C4-2B (cell line): ENCODE measurements around the gene FBXL20.

Experiments
- H3K27ac ChIP-seq: fragments of 450-650 bp; 2 replicates; pipeline ENCODE4 v1.5.1; 2017
- ZFX ChIP-seq: fragments of 450-650 bp; IDR thresholded peaks from 2 replicates; pipeline ENCODE4 v1.6.1; 2017
- TF ChIP-seq, protein P1 (sequence below): fragments of 450-650 bp; conservative IDR thresholded peaks from 2 replicates; pipeline ENCODE4 v1.5.1; 2017; ENCODE audit warnings: mild to moderate bottlenecking

Gene FBXL20

DNA sequence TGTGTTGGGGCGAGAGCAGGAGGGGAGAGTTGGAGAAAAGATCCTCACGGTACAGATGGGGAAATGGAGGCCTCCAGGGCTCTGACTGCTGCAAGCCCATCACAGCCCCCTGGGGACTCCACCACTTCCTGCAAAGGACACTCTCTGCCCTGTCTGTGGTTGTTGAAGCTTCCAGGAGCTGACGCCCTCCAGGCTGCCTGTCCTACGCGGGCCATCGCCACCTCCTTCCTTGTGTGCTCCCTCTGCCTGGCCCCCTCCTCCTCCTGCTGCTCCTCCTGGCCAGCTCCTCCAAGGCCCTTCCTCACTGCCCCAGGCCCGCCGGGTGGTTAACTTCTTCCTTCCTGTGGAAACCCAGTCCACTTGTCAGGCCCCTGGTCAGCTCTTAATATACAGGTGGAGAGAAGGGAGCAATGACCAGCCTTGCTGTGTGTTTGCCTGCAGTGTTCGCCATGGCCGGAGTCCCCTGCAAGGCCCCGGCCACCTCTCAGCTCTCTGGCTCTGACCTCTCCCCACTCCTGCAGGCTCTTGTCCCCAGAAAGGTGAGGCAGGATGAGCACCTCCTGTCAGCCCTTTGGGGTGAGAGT is 157.3 kb downstream of the FBXL20 start:
- no peak for TF ChIP-seq ZFX
- TF ChIP-seq, protein P1, sequence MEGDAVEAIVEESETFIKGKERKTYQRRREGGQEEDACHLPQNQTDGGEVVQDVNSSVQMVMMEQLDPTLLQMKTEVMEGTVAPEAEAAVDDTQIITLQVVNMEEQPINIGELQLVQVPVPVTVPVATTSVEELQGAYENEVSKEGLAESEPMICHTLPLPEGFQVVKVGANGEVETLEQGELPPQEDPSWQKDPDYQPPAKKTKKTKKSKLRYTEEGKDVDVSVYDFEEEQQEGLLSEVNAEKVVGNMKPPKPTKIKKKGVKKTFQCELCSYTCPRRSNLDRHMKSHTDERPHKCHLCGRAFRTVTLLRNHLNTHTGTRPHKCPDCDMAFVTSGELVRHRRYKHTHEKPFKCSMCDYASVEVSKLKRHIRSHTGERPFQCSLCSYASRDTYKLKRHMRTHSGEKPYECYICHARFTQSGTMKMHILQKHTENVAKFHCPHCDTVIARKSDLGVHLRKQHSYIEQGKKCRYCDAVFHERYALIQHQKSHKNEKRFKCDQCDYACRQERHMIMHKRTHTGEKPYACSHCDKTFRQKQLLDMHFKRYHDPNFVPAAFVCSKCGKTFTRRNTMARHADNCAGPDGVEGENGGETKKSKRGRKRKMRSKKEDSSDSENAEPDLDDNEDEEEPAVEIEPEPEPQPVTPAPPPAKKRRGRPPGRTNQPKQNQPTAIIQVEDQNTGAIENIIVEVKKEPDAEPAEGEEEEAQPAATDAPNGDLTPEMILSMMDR, result no peak
- H3K27ac ChIP-seq, result no peak overlapping the region

DNA sequence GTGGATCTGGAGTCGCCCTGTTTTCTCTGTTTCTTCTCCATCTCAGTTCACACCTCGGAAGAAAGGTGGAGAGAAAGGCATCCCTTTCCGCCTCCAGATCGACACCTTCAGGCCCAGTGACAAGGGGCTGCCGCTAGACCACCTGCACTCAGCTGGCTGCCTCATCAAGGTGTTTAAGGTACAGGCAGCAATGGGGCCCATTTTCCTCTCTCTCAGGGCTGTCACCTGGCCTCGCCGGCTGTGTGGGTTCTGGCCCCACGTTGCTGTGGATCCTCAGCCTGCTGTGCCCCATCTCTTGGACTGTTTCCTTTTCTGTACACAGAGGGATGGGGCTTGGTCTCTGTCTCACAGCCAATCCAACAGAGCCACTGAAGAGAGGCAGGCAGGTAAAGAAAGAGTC is 158.3 kb downstream of the FBXL20 start:
- H3K27ac ChIP-seq, result no peak overlapping the region
- TF ChIP-seq, protein P1, result no peak
- no peak for TF ChIP-seq ZFX

DNA sequence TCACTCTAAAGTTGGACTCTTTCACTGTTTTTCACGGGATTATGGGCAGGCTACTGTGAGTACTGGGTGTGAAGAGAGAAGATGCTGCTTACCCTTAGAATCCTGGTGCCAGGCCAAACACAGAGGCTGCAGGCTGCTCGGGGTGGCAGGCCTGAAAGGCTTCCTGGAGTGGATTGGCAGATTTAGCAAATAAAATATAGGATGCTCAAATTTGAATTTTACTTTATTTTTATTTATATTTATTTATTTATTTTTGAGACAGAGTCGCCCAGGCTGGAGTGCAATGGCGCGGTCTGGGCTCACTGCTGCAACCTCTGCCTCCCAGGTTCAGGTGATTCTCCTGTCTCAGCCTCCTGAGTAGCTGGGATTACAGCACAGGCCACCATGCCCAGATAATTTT is 160.8 kb downstream of the FBXL20 start:
- TF ChIP-seq ZFX, result no peak
- TF ChIP-seq, protein P1, result no peak
- no peak overlapping the region for H3K27ac ChIP-seq

DNA sequence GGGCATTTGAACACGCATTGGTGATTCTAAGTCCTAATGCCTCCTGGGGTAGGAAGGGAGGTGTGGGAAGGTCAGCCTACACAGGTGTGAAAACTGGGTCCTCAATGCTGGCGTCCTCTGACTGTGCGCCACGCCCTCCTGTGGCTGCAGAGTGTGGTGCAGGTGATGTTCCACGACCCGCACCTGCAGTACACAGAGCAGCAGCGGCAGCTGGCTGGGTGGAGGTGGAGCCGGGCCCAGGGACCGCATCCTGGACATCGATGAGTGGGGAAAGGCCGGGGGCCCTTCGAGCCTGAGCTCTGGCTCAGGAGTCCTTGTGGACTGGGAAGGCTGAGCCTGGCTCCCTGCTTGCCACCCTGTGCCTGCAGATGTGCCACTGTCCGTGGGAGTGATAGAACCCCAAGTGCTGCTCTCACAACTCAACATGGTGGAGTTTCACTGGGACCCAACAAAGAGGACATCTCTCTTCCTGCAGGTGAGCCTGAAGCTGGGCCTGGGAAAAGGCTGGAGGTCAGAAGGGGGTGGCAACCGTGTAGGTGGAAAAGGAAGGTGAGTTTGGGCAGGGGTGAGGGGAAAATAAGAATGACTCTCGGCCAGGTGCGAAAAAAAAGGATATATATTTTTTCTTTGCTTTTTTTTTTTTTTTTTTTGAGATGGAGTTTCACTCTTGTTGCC is 161.6 kb downstream of the FBXL20 start:
- TF ChIP-seq ZFX, result no peak
- TF ChIP-seq, protein P1, result peak; percentile 78
- H3K27ac ChIP-seq, result no peak overlapping the region

DNA sequence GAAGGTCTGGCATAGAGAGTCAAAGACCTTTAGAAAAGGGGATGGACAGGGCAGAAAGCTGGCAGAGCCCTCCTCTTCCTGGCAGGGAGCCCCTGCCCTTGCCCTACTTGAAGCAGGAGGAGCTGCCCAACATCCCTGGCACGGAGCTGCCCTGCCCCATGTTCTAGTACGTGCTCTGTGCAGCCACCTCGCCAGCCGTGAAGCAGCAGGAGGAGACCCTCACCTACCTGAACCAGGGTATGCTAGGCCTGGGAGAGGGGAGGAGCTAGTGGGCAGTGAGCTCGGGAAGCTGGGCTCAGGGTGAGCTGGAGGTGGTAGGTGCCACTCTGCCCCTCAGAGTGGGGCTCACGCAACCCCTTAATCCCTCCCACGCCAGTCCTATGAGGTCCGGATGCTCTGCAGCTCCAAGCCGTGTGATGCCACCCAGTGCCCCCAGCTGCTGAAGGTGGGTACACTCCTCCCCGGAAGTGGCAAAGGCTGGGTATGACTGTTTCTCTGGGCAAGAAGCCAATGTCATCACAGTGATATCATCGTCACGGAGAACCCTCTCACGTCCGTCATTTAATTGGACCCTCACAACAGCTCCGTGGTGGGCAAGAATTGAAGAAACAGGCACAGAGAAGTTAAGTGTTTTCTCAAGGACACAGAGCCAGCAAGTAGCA is 163.0 kb downstream of the FBXL20 start:
- no peak for TF ChIP-seq ZFX
- TF ChIP-seq, protein P1, result no peak
- H3K27ac ChIP-seq, result peak overlapping the region; percentile 3; the same call in 1 of the 2 replicates

DNA sequence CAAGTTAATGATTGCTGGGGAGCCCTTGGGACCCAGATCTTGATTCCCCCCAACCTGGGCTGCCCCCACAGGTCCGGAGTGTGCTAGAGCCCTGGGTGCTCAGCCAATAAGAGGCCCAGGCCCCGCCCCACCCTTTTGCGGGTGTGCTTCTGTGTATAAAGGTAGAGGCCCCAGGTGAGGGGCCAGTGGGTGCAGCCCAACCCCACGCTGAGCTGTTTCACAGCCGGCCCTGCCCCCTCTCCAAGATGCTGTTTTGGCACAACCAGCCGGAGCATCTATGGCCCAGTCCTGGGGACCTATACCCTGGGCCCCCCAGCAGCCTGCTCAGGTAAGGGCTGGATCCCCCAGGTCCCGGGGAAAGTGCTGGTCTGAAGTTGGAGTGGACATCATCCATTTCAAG is 163.8 kb downstream of the FBXL20 start:
- no peak overlapping the region for H3K27ac ChIP-seq
- no peak for TF ChIP-seq ZFX
- TF ChIP-seq, protein P1, result no peak

DNA sequence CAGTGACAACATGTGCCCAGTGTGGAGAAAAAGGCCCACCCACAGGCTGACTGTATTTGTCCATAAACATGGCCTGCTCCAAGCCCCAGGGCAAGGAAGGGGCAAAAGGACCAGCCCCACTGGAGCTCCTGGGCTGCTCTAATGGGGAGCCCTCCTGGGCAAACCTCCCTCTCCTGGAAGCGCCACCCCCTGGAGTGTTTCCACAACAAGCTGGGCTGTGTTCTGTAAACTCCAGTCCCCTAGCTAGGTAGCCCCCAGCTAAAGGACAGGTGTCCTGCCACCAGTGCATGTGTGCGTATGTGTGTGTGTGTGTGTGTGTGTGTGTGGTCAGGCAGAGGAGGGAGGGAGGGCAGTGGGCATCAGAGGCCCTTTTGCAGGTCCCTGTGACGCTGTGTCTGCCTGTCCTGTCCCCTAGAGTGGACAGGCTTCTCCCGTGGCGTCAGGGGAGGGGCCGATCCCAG is 164.4 kb downstream of the FBXL20 start:
- no peak for TF ChIP-seq ZFX
- TF ChIP-seq, protein P1, result no peak
- H3K27ac ChIP-seq, result no peak overlapping the region
